ENCODE measurements around the gene GPX7.

The GPX7 gene

DNA sequence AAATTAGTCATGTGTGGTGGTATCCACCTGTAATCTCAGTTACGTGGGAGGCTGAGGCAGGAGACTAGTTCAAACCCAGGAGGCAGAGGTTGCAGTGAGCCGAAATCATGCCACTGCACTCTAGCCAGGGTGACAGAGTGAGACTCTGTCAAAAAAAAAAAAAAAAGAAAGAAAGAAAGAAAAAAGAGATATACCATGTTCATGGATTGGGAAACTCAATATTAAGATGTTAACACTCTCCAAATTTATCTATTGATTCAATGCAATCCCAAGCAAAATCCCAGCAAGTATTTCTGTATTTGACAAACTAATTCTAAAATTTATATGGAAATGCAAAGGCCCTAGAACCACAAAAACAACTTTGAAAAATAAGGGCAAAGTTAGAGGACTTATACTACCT lies 19.8 kb downstream of the GPX7 start:
- TF ChIP-seq POLR2AphosphoS5 (IDR thresholded peaks at IDR 0.05; ENCODE audit: low read depth) = no peak
- TF ChIP-seq, protein P1, sequence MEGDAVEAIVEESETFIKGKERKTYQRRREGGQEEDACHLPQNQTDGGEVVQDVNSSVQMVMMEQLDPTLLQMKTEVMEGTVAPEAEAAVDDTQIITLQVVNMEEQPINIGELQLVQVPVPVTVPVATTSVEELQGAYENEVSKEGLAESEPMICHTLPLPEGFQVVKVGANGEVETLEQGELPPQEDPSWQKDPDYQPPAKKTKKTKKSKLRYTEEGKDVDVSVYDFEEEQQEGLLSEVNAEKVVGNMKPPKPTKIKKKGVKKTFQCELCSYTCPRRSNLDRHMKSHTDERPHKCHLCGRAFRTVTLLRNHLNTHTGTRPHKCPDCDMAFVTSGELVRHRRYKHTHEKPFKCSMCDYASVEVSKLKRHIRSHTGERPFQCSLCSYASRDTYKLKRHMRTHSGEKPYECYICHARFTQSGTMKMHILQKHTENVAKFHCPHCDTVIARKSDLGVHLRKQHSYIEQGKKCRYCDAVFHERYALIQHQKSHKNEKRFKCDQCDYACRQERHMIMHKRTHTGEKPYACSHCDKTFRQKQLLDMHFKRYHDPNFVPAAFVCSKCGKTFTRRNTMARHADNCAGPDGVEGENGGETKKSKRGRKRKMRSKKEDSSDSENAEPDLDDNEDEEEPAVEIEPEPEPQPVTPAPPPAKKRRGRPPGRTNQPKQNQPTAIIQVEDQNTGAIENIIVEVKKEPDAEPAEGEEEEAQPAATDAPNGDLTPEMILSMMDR (IDR thresholded peaks at IDR 0.05; ENCODE audit: insufficient read depth, low read length) = no peak
- no peak for TF ChIP-seq REST (IDR thresholded peaks at IDR 0.05; ENCODE audit: insufficient replicate concordance, low read depth)
- no peak for TF ChIP-seq SPI1 (IDR thresholded peaks at IDR 0.05; ENCODE audit: borderline replicate concordance, low read depth)
- no peak for TF ChIP-seq GABPA (IDR thresholded peaks at IDR 0.05; ENCODE audit: low read depth)
- no peak overlapping the region for H3K4me3 ChIP-seq (replicated peaks; ENCODE audit: insufficient read depth, low read length)
- DNase-seq (ENCODE audit: low read depth in 1 of 2, low spot score in 1 of 2) = no peak
- no peaks in the 10 kb centered on the region for H3K27me3 ChIP-seq (ENCODE audit: insufficient read depth, poor library complexity, severe bottlenecking)
- H3K27ac ChIP-seq (replicated peaks) = no peak overlapping the region

- DNase-seq (ENCODE audit: low read depth in 1 of 2, low spot score in 1 of 2) = no peak
Measured at GRCh38 chr1:52623812-52624211, 21.6 kb downstream of the GPX7 start.

DNA sequence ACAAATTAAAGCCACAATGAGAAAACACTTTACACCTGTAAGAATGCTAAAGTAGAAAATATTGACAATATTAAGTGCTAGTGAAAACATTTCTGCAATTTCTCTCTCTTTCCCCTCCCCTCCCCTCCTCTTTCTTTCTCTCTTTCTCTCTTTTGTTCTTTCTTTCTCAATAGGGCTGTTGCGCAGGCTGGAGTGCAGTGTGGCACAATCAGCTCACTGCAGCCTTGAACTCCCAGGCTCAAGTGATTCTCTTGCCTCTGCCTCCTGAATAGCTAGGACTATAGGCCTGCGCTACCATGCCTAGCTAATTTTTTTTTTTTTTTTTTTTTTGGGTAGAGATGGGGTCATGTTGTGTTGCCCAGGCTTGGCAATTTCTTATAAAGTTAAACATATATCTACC lies 24.9 kb downstream of the GPX7 start:
- Histone ChIP-seq H3K4me3 (replicated peaks; ENCODE audit: insufficient read depth, low read length) (no peak overlapping the region), H3K27me3 (ENCODE audit: insufficient read depth, poor library complexity, severe bottlenecking) (no peaks in the 10 kb centered on the region), H3K27ac (replicated peaks) (peak overlapping the region; percentile 14; the same call in 1 of the 2 replicates)
- TF ChIP-seq SPI1 (IDR thresholded peaks at IDR 0.05; ENCODE audit: borderline replicate concordance, low read depth) (no peak), REST (IDR thresholded peaks at IDR 0.05; ENCODE audit: insufficient replicate concordance, low read depth) (no peak), GABPA (IDR thresholded peaks at IDR 0.05; ENCODE audit: low read depth) (no peak), POLR2AphosphoS5 (IDR thresholded peaks at IDR 0.05; ENCODE audit: low read depth) (no peak)
- TF ChIP-seq, protein P1 (IDR thresholded peaks at IDR 0.05; ENCODE audit: insufficient read depth, low read length) = no peak
- DNase-seq (ENCODE audit: low read depth in 1 of 2, low spot score in 1 of 2) = peak in 1 of 2 experiments; percentile 75

More at GRCh38 chr1:52623812-52624211, 21.6 kb downstream of the GPX7 start:
- TF ChIP-seq, protein P1 (IDR thresholded peaks at IDR 0.05; ENCODE audit: insufficient read depth, low read length) = no peak
- TF ChIP-seq POLR2AphosphoS5 (IDR thresholded peaks at IDR 0.05; ENCODE audit: low read depth) = no peak
- no peak for TF ChIP-seq SPI1 (IDR thresholded peaks at IDR 0.05; ENCODE audit: borderline replicate concordance, low read depth)
- TF ChIP-seq REST (IDR thresholded peaks at IDR 0.05; ENCODE audit: insufficient replicate concordance, low read depth) = no peak
- TF ChIP-seq GABPA (IDR thresholded peaks at IDR 0.05; ENCODE audit: low read depth) = no peak
- Histone ChIP-seq H3K27ac (replicated peaks) (no peak overlapping the region), H3K4me3 (replicated peaks; ENCODE audit: insufficient read depth, low read length) (no peak overlapping the region), H3K27me3 (ENCODE audit: insufficient read depth, poor library complexity, severe bottlenecking) (no peaks in the 10 kb centered on the region)

All from HL-60 (cell line).